Endometrium (tissue), 2 donors: Measurements from ENCODE around the gene COL5A3.
A peak's percentile ranks its signal among the peaks of the same experiment; 100 is the strongest.
"Not testable (repeated sequence)": the region's sequence is repeated elsewhere in the genome, so short reads cannot be mapped to it uniquely, and the experiment has no call there.

Source experiments
- FAIRE-seq: peaks from 2 replicates; lab custom pipeline; 2012; peaks lifted over from hg19 to GRCh38; lab: Jason Lieb, UNC
- donor health status: control.
- donor health status: control.

Gene COL5A3

DNA sequence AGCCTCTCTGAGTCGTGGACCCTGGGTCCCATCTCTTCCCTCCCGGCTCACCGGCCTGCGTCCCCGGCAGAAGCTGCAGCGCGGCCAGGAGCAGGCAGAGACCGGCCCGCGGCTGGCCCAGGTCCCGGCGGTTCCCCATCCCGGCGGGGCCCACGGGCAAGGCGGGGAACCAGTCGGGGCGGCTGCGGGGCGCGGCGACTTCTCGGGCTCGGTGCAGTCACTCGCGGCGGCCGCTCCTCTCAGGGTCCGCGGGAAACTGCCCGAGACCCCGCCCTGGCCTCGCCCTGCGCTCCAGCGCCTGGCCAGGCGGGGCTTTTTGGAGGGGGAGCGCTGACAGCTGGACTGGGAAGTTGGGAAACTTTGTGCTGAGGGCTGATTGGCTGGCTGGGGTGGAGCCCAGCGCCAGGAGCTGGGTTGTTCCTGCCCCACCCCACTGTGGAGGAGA lies at the start of gene COL5A3:
TSS of gene COL5A3 (minus strand) at position 258 of the 445 bp plus-strand sequence. CDS start at position 139, 119 bp downstream.
- FAIRE-seq = no peak

DNA sequence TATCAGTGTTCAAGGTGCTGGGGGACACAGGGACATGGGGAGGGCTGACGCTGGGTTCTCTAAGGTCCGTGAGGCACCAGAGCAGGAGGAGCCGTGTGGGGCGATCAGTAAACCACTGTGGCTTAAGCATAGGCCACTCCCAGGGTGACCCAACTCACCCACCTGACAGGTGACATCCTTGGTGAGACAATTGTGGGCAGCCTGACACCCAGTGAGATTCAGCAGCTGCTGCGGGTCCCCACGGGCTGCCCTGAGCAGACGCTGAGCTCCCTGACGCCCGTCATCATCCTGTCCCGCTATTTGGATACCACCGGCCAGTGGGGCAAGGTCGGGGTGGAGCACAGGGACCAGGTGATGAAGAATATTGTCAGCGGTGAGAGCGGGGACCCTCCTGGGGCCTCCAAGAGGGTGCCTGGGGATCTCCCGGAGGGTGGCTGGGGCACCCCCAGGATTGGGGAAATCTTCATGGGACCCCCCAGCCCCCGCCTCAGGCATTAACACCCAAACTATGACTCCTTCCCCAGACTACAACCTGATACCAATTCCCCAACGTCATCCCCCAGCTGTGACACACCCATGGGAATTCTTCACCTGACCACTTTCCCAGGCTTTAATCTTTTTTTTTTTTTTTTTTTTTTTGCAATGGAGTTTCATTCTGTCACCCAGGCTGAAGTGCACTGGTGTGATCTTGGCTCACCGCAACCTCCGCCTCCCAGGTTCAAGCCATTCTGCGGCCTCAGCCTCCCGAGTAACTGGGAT lies 42.5 kb upstream of the COL5A3 start:
- no peak for FAIRE-seq

DNA sequence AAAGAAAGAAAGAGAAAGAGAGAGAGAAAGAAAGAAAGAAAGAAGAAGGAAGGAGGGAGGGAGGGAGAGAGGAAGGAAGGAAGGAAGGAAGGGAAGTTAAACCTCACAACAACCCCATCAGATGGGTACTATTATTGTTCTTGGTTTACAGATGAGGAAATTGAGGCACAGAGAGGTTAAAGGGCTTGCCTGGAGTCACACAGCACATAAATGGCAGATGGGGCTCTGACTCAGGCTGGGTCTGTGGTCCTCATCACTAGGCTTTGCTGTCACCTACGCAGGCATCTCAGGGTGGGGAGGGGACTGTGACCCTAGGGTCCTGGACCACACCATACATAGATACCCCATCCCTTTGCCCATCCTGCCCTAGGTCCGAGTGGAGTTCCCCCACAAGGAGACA lies 39.3 kb upstream of the COL5A3 start:
- FAIRE-seq = no peak

DNA sequence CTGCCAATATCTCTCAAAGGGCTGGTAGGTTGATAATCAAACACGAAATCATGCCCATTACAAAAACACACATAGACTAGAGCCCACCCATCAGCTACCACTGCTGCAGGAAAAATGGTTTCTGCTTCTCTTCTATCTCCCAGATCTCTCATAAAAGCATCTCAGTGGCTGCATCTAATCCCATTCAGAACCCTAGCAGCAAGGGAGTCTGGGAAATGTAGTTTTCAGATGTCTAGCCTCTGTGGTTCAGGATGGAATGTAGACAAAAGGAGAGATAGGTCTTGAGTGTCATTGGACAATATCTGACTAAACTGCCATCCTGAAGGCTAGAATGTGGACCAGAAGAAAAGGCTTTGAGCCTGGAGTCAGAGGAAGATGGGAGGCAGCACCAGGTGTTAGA lies 35.1 kb upstream of the COL5A3 start:
- no peak for FAIRE-seq

DNA sequence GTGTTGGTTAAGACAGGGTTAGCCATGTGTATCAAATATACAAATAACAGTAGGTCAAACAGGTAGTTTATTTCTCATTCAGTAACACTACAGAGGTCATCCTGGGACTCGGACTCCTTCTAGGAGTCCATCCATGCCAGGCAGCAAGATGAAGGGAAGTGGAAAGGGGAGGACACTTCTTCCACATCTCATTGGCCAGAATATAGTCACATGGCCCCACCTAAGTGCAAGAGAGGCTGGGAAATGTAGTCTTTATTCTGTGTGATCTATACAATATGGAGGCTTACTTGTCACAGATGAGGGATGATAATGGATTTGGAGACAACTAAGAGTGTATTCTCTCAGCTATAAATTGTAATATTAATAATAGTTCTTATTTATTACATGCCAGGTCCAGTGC lies 34.1 kb upstream of the COL5A3 start:
- FAIRE-seq = no peak

DNA sequence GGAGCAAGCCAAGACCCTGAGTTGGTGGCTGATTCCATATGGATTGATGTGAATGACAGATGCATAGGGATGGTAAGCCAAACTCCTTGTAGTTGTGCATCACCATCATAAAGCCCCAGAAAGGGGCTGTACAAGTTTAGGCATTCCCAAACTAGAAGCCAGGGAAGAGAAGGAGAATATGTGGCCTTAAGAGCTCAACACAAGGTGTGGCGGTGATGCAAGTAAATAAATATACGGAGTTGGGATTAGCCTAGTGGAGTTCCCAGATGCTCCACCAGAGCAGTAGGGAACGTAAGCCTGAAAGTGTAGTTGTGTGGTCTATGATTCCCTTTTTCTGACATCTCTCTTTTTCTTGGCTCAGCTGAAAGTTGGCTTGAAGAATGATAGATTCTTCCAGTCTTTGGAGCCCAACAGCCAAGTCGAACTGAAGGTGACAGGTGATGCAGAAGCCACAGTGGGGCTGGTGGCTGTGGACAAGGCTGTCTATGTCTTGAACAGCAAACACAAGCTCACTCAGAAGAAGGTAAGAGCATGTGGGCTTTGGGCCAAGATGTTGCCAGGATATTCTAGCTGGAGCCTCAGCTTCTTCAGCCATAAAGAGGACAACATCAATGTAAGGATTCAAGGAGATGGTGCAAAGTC lies 33.1 kb upstream of the COL5A3 start:
- no peak for FAIRE-seq

DNA sequence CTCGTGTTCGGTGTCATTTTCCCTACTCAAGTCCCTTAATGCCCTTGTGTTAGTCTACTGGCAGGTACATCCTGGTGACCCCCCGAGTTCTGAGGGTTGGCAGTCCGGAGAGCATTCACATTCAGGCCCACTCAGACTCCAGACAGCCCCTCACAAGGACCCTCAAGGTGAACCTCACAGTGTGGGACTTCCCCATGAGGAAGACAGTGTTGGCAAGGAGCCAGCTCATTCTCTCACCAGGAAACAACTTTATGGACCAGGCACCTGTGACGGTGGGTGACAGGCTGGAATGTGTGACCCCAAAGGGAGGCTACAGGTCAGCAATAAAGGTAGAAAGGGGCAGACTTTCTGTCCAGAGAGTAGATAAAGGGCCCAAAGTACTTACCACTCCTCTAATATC lies 27.5 kb upstream of the COL5A3 start:
- FAIRE-seq = no peak

DNA sequence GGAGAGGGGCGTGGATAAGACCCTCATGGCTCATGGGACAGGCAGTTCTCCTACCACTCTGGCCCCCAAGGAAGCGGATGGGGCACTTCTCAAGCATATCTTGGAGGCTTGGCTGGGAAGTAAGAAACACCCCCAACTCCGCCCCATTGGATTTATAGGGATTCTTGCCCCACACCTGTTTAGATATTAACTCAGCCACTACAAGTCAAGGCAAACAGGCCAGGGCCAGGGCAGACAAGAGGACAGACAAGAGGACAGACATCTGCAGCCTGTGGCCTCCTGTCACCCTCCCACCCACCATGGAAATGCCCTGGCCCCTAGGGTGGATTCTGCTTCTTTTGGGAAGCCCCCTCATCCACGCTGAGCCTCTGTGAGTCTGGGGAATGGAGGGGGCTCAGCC lies 27.1 kb upstream of the COL5A3 start:
- FAIRE-seq = no peak

DNA sequence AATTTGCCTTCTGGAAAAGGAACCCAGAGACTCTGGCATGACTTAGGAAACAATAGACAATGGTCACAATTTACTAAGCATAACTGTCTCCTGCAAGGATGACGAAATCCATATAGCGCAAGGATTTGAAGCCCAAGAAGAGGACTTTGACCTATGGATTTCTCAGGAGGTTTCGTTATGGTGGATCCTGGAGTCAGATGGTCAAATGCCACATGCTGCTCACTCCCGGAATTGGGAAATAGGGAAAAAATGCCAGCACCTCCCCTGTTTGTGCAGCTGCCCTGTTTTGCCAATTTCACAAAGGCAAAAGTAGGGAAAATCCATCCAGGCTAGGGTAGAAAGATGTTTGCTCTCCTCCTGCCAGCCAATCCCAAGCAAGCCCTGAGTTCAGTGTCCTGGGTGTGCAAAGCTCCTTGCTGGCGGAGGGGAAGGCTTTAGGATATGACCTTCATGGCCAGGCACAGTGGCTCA lies 26.3 kb upstream of the COL5A3 start:
- no peak for FAIRE-seq

DNA sequence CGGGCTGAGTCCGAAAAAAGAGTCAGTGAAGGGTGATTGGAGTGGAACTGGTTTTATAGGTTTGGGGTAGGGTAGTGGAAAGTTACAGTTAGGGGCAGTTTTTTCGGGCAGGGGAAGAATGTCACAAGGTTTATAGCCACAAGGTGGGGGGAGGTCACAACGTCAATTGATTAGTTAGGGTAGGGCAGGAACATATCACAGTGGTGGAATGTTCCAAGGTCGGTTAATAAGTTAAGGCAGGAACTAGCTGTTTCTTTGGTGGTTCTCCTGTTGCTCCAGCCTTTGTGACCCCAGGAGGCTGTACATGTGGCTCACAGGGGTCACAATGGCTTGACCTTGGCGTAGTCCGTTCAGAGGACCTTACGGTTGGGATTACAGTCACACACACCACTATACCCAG lies 23.3 kb upstream of the COL5A3 start:
- FAIRE-seq = no peak

DNA sequence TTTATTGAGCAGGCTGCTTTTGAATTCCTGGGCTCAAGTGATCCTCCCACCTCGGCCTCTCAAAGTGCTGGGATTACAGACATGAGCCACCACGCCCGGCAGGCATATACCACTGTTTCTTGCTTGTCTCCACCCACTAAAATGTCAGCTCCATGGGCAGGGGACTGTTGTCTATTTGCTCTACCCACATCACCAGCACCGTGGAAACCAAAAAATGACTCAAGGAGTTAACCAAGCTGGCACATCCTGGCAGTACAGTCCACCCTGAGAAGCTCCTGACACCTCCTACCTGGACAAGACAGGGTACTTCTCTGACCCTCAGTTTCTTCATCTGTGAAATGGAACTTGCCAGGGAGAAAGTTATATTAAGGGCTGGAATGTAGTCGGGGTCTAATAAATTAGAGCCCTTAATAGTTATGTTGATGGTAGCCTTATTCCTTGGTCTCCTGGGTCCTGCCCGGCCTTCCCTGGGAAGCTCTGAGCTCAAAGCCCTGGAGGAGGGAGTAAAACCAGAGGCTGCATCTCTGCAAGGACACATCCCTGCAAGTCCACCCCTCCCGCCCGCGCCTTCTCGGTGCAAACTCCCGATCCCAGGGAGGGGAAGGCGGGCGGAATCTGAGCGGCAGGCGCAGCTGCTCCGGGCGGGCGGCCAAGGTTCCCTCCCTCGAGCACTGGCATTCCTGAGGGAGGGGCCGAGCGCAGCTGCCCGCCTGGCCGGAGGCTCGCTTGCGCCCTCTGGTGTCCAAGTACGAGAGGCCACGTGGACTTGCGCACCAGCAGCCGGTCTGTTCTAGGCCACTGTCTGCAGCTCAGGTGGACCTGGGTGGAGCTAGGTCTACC lies 17.1 kb upstream of the COL5A3 start:
- peak; percentile 84 for FAIRE-seq

DNA sequence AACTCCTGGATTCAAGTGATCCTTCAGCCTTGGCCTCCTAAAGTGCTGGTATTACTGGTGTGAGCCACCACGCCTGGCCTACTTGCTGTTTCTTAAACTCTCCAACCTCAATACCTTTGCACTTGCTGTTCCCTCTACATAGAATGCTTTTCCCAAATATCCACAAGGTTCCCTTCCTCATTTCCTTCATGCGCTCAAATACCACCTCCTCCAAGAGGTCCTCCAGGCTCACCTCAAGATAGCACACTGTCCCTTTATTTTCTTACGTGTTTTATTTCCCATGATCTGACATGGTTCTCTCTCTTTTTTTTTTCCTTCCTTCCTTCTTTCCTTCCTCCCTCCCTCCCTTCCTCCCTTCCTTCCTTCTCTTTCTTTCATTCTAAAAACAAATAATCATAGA lies 16.4 kb upstream of the COL5A3 start:
- FAIRE-seq = no peak

DNA sequence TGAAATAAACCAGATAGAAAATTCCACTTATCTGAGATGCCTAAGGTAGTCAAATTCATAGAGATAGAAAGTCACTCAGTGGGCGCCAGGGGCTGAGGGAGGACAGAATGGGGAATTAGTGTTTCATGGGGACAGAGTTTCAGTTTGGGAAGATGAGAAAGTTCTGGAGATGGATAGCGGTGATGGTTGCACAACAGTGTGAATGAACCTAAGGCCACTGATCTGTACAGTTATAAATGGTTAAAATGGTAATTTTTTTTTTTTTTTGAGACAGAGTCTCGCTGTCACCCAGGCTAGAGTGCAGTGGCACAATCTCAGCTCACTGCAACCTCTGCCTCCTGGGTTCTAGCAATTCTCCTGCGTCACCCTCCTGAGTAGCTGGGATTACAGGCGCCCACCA lies 12.8 kb upstream of the COL5A3 start:
- FAIRE-seq = not testable (repeated sequence)

DNA sequence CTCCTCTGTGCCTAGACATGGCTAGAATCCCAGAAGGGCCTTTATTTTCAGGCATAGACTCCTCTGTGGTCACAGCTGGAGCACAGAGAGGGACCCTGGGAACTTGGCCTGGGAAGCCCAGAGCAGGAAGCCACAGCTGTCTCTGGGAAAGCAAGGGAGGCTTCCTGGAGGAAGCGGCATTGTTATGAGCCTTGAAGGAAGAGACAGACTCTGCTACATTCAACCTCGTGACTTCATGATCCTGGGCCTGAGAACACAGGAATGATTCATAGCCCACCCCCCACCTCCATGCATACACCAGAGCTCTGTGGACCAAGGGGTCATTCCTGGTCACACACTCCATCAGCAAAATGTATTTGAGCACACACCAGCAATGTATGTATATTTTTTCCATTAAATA lies 11.6 kb upstream of the COL5A3 start:
- no peak for FAIRE-seq

DNA sequence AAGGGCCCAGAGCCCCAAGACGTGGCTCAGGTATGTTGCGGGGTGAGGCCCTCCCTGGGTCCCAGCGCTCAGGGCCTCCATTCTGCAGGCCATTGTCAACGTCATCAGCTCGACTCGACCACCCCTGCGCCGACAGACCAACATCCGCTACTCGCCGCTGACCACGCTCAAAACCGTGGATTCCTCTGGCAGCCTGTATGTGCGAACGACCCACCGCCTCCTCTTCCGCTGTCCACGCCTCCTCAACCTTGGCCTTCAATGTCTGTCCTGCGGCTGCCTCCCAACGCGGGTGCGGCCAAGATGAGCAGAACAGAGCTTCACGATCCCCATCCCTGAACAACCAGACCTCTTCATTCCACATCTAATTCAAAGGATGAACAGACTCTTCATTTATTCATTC lies 11.1 kb upstream of the COL5A3 start:
- no peak for FAIRE-seq

DNA sequence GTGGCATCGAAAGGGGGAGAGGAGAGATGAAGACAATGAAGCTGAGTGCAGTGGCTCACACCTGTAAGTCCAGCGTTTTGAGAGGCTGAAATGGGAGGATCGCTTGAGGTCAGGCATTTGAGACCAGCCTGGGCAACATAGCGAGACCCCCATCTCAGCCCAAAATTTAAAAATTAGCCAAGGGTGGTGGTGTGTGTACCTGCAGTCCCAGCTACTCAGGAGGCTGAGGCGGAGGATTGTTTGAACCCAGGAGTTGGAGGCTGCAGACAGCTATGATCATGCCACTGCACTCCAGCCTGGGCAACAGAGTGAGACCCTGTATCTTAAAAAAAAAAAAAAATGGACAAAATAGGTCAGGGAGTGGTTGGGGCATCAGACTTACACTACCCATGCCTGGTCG lies 10.5 kb upstream of the COL5A3 start:
- no peak for FAIRE-seq

DNA sequence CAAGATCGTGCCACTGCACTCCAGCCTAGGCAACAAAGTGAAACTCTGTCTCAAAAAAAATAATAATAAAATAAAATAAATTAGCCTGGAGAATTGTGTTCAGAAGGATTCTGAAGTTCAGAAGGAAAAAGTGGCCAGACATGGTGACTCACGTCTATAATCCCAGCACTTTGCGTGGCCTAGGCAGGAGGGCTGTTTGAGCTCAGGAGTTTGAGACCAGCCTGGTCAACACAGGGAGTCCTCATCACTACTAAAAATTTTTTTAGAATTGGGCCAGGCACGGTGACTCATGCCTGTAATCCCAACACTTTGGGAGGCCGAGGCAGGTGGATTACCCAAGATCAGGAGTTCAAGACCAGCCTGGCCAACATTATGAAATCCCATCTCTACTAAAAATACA lies 8.9 kb upstream of the COL5A3 start:
- no peak for FAIRE-seq

DNA sequence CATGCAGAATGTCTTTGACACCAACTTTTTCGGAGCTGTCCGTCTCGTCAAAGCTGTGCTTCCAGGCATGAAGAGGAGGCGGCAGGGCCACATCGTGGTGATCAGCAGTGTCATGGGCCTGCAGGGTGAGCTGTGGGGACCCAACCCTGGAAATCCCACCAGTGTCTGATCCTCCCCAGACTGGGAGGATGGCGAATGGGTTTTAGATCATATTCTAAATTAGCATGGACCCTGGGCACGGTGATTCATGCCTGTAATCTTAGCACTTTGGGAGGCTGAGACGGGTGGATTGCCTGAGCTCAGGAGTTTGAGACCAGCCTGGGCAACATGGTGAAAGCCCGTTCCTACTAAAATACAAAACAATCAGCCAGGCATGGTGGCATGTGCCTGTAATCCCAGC lies 8.5 kb upstream of the COL5A3 start:
- no peak for FAIRE-seq

DNA sequence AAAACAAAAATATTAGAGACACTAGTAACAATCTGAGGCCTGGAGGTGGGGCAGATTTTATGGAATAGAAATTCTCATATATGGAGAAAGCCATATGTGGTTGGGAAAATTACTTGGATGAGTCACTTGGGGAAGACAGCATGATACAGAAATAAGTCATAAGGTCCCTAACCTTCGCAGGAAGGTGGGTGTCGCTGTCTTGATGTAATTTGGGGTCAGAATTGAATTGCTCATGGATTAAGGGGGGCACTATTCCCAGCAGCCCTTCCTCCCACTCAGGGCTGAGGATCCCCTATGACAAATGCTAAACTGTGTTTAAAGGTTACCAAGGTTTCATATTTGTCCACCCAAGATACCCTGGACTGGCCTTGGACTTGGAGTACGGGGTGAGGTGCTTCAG lies 8.0 kb upstream of the COL5A3 start:
- FAIRE-seq = no peak

DNA sequence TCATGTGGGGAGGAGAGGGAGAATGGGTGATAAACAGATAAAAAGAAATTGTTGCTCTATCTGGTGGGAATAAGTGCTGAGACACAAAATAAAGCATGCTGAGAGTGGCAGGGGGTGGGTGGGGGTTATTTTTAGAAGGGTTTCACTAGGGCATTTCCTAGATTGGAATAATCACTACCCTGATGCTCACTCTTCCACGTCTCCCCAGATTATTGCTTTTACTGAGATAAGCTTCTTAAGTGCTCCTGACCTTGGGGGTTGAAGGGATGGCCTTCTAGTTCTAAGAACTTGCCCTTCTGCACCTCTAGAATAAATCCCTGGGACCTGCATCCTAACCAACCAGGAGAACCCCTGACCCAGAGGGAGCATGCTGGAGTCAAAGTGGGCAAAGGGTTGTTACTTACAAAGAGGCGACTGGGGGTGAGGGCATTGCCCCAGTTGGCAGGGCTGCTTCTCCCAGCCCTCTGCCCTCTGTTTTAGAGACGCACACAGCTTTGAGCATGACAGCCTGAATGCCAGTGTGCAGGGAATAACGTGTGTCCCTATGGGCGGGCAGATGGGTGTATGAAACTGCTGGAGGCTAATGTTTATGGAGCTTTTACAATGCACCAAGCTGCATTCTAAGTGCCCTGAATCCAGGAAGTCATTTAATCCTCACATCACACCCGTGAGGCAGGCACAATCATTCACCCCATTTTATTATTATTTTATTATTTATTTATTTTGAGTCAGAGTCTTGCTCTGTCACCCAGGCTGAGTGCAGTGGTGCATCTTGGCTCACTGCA lies 3.7 kb upstream of the COL5A3 start:
- FAIRE-seq = no peak

DNA sequence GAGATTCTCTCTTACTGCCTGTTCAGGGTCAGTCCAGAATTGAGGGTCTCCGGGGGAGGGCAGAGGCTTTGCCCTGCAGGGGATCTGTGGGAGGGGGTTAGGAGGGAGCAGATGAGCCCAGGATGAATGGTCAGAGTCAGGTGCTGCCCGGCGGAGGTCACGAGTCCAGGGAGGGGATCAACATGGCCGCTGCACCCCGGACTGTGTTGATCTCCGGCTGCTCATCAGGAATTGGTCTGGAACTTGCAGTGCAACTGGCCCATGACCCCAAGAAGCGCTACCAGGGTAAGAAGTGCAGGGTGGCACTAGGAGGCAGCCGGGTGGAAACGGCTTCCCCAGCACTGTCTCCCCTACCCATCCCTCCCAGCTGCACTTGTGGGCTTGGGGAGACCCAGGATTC lies 3.0 kb upstream of the COL5A3 start, which contains the start of gene RDH8:
TSS of gene RDH8 (plus strand) at position 168 of the 400 bp plus-strand sequence. CDS start at position 183, 15 bp downstream.
- no peak for FAIRE-seq

DNA sequence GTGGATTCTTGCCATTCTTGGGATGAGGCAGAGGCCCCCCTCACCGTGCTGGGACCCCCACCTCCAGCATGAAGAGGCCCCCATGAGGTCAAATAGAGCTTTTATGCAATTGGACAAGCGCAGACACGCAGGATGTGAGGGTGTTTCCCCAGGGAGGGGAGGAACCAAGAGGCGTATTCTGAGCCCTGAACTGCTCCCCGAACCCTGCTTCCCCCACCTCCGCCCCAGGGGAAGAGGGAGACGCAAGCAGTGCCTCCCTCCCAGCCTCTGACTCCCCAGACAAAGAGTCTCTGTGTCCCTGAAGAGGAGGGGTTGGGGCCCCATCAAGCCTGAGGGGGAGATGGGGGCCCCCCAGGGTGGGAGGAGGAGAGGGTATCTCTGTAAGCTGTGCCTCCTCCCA lies 1.7 kb upstream of the COL5A3 start:
- FAIRE-seq = no peak
